Measurements from ENCODE around the gene DDX23. TPM values are rescaled to one million over a fixed set of nuclear protein-coding genes. Genes with fewer than 3 reads are reported as not detected.

Gene DDX23
- total and polyA plus RNA-seq, 2 of the 4 experiments (the other 2 are of a cell fraction): 61.8 to 81.9 TPM

DNA sequence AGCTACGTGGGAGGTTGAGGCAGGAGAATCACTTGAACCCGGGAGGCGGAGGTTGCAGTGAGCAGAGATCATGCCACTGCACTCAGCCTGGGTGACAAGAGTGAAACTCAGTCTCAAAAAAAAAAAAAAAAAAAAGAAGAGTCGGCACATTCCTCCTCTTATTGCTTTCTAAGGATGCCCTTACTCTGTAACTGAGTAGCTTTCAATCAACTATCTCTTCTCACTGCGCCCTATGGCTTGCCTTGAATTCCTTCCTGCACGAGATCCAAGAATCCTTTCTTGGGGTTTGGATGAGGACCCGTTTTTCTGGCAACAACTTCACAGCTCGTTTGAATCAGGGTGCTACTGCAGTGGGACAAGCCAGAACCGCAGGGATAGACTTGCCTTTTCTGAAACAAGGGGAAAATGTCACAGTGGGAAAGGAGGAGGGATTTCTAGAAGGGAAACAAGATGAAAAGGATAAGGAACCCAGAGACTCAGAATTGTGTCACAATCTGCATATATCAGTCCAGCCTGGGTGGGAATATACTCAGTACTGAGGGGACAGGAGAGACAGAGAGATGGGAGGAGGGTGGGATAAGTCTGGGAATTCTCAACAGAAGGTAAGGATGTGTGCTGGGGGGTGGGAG lies 29.8 kb upstream of the DDX23 start:
- no TSS peak for BruUV-seq (replicated peaks)
- peak overlapping the region; percentile 44 for H2AFZ ChIP-seq (replicated peaks; ENCODE audit: low read length, poor library complexity)
- POLR2A ChIA-PET (ENCODE audit: unreplicated experiment): no interaction called here
- H2AK9ac ChIP-seq (replicated peaks; ENCODE audit: low read depth, low read length, poor library complexity): peak overlapping the region; percentile 9
- H3K4ac ChIP-seq (ENCODE audit: low read depth, low read length): peak overlapping the region; percentile 50; the same call in 1 of the 2 replicates
- no peak overlapping the region for H3K14ac ChIP-seq (replicated peaks; ENCODE audit: low read depth, low read length)
- peak overlapping the region; percentile 17; the same call in 1 of the 2 replicates for H2AK5ac ChIP-seq (ENCODE audit: low read depth, low read length)
- CTCF ChIA-PET: interaction anchor here (1.0 to 2.7 kb wide), 4 partner anchors 9 to 29 kb away, joined by 3 to 11 read pairs (median 4); no protein-coding TSS in a partner anchor
- H3K9ac ChIP-seq (ENCODE audit: low read depth, low read length): no peak overlapping the region
- H2BK20ac ChIP-seq (ENCODE audit: low read depth, low read length): peak overlapping the region; percentile 20; the same call in 1 of the 2 replicates
- no peak overlapping the region for H3K18ac ChIP-seq (ENCODE audit: low read depth, low read length)
- ATAC-seq (ENCODE audit: low read depth) (peak; percentile 21; the same call in 1 of the 2 replicates), DNase-seq (no peak)
- peaks cover 10% of the 10 kb centered on the region for H3K27me3 ChIP-seq (ENCODE audit: control insufficient read depth, insufficient read depth, low read length)
- H3K4me1 ChIP-seq (ENCODE audit: control insufficient read depth, insufficient read depth, low read length): peaks cover 15% of the 10 kb centered on the region
- no peak overlapping the region for H3K4me3 ChIP-seq (ENCODE audit: insufficient read depth, low read depth, low read length)
- peak overlapping the region; percentile 2; the same call in 1 of the 2 replicates for H2BK120ac ChIP-seq (ENCODE audit: low read depth, low read length)
- H4K8ac ChIP-seq (ENCODE audit: low read depth in 2 of 2, low read length in 2 of 2): 0 out of 4 replicates have a peak overlapping the region, but pooled peaks of 1 of the 2 experiments have one; percentile 2
- no peaks in the 10 kb centered on the region for H3K79me1 ChIP-seq (ENCODE audit: low read depth in 1 of 2, low read length in 2 of 2)
- no peaks in the 10 kb centered on the region for H4K20me1 ChIP-seq (ENCODE audit: insufficient read depth, low read length)
- H2BK15ac ChIP-seq (ENCODE audit: low read depth, low read length): no peak overlapping the region
- intact Hi-C loops (cut with micrococcal nuclease): no loop called here
- H3K9me3 ChIP-seq (ENCODE audit: control insufficient read depth, insufficient read depth, low read length): no peaks in the 10 kb centered on the region
- 0 out of 2 replicates have a peak overlapping the region, but pooled peaks have one; percentile 52 for H3K23ac ChIP-seq (ENCODE audit: low read depth, low read length)
- dilution Hi-C loops (cut with HindIII; ENCODE audit: low sequenced_read_pairs, unreplicated experiment): no loop called here
- no peaks in the 10 kb centered on the region for H3K36me3 ChIP-seq (ENCODE audit: control insufficient read depth, insufficient read depth, low read length)
- no peak overlapping the region for H3K27ac ChIP-seq (ENCODE audit: insufficient read depth, low read length)
- 0% methylated on average over 3 of the region's 9 CpGs; no CpG with 5 or more reads in 1 of the 2 experiments for WGBS, 2 experiments (ENCODE audit: extremely low coverage in 2 of 2, insufficient read length in 1 of 2)
- peak overlapping the region; percentile 70 for H3K4me2 ChIP-seq (ENCODE audit: low read depth, low read length)
- no peak overlapping the region for H2BK5ac ChIP-seq (ENCODE audit: low read depth, low read length, poor library complexity, severe bottlenecking)
- H4K91ac ChIP-seq (ENCODE audit: insufficient read depth, low read depth, low read length): no peak overlapping the region
- in situ Hi-C loops (cut with MboI; ENCODE audit: low sequenced_read_pairs): no loop called here
- H4K5ac ChIP-seq (ENCODE audit: low read depth, low read length): no peak overlapping the region
- no peak for TF ChIP-seq MAZ (IDR thresholded peaks at IDR 0.05; ENCODE audit: borderline replicate concordance, low read depth, low read length)
- no peak for TF ChIP-seq CEBPB (IDR thresholded peaks at IDR 0.05; ENCODE audit: low read depth, low read length)
- TF ChIP-seq MAFK (IDR thresholded peaks at IDR 0.05; ENCODE audit: low read depth, low read length): no peak
- H3K9me1 ChIP-seq (ENCODE audit: insufficient read depth, low read length): no peaks in the 10 kb centered on the region; the same call in 1 of the 2 replicates
- H3K56ac ChIP-seq (ENCODE audit: extremely low read depth, insufficient read depth, low read length): no peak overlapping the region
